Aorta (tissue), 5 donors: ENCODE data around the gene IMMT. TPM values are rescaled to one million over a fixed set of nuclear protein-coding genes. Genes with fewer than 3 reads are reported as not detected.
"Not testable (repeated sequence)": the region's sequence is repeated elsewhere in the genome, so short reads cannot be mapped to it uniquely, and the experiment has no call there.

ENCODE experiments used
- ATAC-seq: fragments of 200-7000 bp; cut with Tn5 transposase; one replicate; pipeline ENCODE4 v1.9.1; 2022; ENCODE audit warnings: moderate library complexity; ENCODE audit not compliant: low FRiP score
- DNase-seq, 2 donors: peaks; one replicate each; pipeline ENCODE4 v3.0.0-alpha.2; 2020
- H3K27ac ChIP-seq, 2 donors: one replicate each; pipeline ENCODE4 v1.5.1; 2013; ENCODE audit warnings: low read length in 2 of 2, mild to moderate bottlenecking in 2 of 2, moderate library complexity in 2 of 2, control low read depth in 1 of 2, inconsistent platforms in 1 of 2, low read depth in 1 of 2
- H3K27me3 ChIP-seq, 2 donors: one replicate each; pipeline ENCODE4 v1.6.1; 2013; ENCODE audit warnings: control low read depth in 1 of 2, low read length in 1 of 2, mild to moderate bottlenecking in 1 of 2, moderate library complexity in 1 of 2; ENCODE audit not compliant: insufficient read depth in 2 of 2, control insufficient read depth in 1 of 2
- H3K36me3 ChIP-seq, 2 donors: one replicate each; pipeline ENCODE4 v1.6.1; 2013; ENCODE audit warnings: control low read depth in 1 of 2, low read length in 1 of 2, mild to moderate bottlenecking in 1 of 2; ENCODE audit not compliant: insufficient read depth in 2 of 2, control insufficient read depth in 1 of 2
- H3K4me1 ChIP-seq, 2 donors: one replicate each; pipeline ENCODE4 v1.6.1; 2013; ENCODE audit warnings: low read length in 2 of 2, control low read depth in 1 of 2, mild to moderate bottlenecking in 1 of 2, moderate library complexity in 1 of 2; ENCODE audit not compliant: insufficient read depth in 2 of 2, control insufficient read depth in 1 of 2
- H3K4me3 ChIP-seq, 2 donors: one replicate each; pipeline ENCODE4 v1.5.1; 2013; ENCODE audit warnings: low read length in 2 of 2, control low read depth in 1 of 2, mild to moderate bottlenecking in 1 of 2
- H3K9me3 ChIP-seq: one replicate; pipeline ENCODE4 v1.6.1; 2013; ENCODE audit warnings: mild to moderate bottlenecking, low read length; ENCODE audit not compliant: control insufficient read depth
- WGBS, 2 donors: extraction: QIAGEN DNeasy Blood & Tissue Kit; methylation state at CpG; one replicate each; pipeline ENCODE4 v1.1.7; 2013; 5-methylcytosine and 5-hydroxymethylcytosine counted together
- intact Hi-C, 2 donors: fragments of 100-400 bp; cut with DNase I; formaldehyde crosslinking; loops; one replicate each; pipeline versions ENCODE4 v1.14.2 to v1.15.0; 2022
- polyA plus RNA-seq, 2 donors: library from polyadenylated mRNA; stranded (reverse); fragments of 200-250 nt; gene quantifications; one replicate each; pipeline ENCODE4 v1.2.3, GENCODE V29; 2013
- total RNA-seq, 2 donors: library from RNA; stranded (reverse); fragmentation: NEBNext Ultra II Directional; extraction: Animal tissue kit (Norgen Biotek cat#: 25700); gene quantifications; one replicate each; pipeline ENCODE4 v1.2.1, GENCODE V29; 2021
- donor health status: healthy with polysubstance abuse.
- donor health status: Bipolar disorder and iron deficiency.
- donor health status: DM: no; HTN: no; CAD: no.
- donor health status: DM: no; HTN: no; CAD: no.
- donor health status: DM: yes; HTN: yes; CAD: no.

IMMT gene
- total and polyA plus RNA-seq, 4 donors = 34.7 to 81.2 (median 57.9) TPM

DNA sequence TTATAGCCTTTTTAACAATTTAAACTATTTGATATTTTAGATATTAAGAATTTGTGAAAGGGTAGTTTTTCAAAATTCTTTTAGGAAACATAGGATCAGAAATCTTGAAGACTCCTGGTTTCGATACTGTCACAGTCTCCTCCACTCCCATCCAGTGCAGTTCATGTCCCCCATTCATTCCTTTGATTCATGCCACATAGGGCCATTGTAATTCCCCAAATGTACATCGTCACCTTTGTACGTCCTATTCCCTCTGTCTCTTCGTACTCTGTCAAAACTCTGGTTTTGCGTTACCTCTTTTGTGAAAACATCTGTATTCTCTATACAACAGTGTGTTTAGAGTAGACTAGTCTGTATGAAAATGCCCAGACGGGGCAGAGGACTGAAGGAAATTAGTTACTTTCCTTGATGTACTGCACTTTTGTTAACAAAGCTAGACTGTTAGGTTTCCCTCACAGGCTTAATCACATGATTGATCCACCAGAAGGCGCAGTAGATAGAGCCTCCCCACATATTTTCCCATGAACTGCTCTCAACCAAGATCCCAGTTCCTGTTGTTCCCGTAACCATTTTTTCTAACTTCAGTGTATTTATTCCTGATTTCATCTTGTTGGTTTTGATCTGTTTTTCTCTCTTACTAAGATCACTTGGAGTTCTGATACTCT, 6.5 kb upstream of the IMMT start:
- no peak for DNase-seq
- Histone ChIP-seq H3K27ac (no peak overlapping the region), H3K9me3 (no peaks in the 10 kb centered on the region), H3K4me1 (no peaks in the 10 kb centered on the region), H3K4me3 (no peak overlapping the region), H3K27me3 (no peaks in the 10 kb centered on the region), H3K36me3 (peaks cover 0 to 5% of the 10 kb centered on the region in 2 donors)
- intact Hi-C loops = no loop called here
- ATAC-seq = no peak
- WGBS, 2 donors = 66 to 79% methylated on average over 8 of the region's 8 CpGs

DNA sequence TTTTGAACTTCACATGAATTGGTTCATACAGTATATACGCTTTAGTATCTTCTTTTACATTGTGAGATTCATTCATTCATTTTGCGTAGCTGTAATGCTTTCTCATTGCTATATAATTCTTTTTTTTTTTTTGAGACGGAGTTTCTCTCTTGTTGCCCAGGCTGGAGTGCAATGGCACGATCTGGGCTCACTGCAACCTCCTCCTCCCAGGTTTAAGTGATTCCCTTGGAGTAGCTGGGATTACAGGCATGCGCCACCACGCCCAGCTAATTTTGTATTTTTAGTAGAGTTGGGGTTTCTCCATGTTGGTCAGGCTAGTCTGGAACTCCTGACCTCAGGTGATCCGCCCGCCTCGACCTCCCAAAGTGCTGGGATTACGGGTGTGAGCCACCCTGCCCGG, 5.3 kb upstream of the IMMT start:
- H3K4me3 ChIP-seq, ATAC-seq, H3K27ac ChIP-seq, H3K27me3 ChIP-seq, H3K36me3 ChIP-seq, H3K4me1 ChIP-seq, intact Hi-C loops, H3K9me3 ChIP-seq, DNase-seq: not testable (repeated sequence)
- 84 to 86% methylated on average over 11 of the region's 11 CpGs for WGBS, 2 donors

DNA sequence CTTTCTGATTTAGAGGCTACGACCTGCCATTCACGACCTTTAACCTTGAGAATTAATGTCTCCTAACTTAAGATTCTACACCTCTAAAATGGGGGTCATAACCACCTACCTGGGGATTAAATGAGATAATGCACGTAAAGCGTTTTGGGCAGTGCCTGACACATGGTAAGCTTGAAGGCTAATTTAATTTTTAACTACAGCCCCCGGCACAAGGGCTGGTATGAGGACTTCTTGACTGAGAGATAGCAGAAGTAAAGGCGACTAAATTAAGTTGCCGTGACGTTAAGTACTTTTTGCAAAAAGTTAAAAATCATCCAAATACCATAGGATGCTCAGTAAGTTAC, 4.5 kb upstream of the IMMT start:
- Histone ChIP-seq H3K36me3 (no peaks in the 10 kb centered on the region), H3K27ac (peak overlapping the region in 1 of 2 donors; percentile 5), H3K27me3 (no peaks in the 10 kb centered on the region), H3K9me3 (no peaks in the 10 kb centered on the region), H3K4me1 (no peaks in the 10 kb centered on the region), H3K4me3 (peak overlapping the region; percentile 72 to 96)
- no peak for ATAC-seq
- WGBS, 2 donors = 2% methylated on average over 8 of the region's 8 CpGs
- intact Hi-C loops = loop anchor here in 1 of 2 donors (5.0 kb wide), 1 partner anchor 242 kb away; the partner anchor contains the start of gene KDM3A
- DNase-seq = no peak

DNA sequence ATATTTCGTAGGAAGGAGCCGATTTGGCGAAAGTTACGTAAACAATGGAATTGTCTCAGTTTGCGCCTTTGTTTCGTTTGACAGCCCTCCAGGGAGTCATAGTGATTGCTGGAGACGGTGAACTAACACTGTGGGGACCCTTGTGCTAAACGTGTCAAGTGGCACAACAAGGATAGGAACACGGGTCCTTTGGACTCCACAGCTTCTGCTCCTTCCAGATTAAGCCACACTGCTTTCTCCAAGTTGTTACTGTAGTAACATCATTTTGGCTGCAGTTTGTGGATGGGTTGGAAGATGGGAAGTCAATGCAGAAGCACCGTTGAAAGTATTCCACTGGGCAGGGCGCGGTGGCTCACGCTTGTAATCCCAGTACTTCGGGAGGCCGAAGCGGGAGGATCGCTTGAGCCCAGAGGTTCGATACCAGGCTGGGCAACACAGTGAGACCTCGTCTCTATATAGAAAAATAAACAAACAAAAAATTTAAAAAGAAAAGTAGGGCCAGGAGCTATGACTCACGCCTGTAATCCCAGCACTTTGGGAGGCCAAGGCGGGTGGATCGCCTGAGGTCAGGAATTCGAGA, 636 bp upstream of the IMMT start:
- Histone ChIP-seq H3K36me3 (no peaks in the 10 kb centered on the region), H3K4me1 (peaks cover 0 to 3% of the 10 kb centered on the region in 2 donors), H3K27me3 (no peaks in the 10 kb centered on the region), H3K27ac (peak overlapping the region in 1 of 2 donors; percentile 86), H3K9me3 (no peaks in the 10 kb centered on the region), H3K4me3 (peak overlapping the region; percentile 54 to 67)
- ATAC-seq (no peak), DNase-seq (no peak)
- intact Hi-C loops = loop anchor here in 1 of 2 donors (5.0 kb wide), 1 partner anchor 246 kb away; the partner anchor contains the start of gene KDM3A
- WGBS, 2 donors = 28 to 30% methylated on average over 23 of the region's 23 CpGs

DNA sequence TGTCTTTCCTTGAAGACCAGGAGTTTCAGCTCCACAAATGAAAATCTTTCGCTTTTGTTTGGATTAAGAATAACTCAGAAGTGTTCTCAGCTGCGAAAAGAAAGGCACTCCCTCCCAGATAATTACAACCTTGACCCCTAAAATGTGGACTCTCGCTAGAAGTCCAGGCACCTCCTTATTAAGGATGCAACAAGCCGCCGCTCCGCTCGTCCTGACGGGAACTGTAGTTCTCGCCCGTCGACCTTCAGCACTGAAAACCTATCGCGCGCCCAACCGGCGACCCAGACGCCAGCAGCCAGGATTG, 559 bp downstream of the IMMT start:
- Histone ChIP-seq H3K27ac (peak overlapping the region in 1 of 2 donors; percentile 59), H3K4me3 (peak overlapping the region; percentile 53 to 68), H3K27me3 (no peaks in the 10 kb centered on the region), H3K9me3 (no peaks in the 10 kb centered on the region), H3K36me3 (no peaks in the 10 kb centered on the region), H3K4me1 (peaks cover 0 to 3% of the 10 kb centered on the region in 2 donors)
- no peak for ATAC-seq
- DNase-seq = peak; percentile 98
- WGBS, 2 donors = 0% methylated on average over 17 of the region's 17 CpGs
- intact Hi-C loops = loop anchor here in 1 of 2 donors (5.0 kb wide), 2 partner anchors 248 to 577 kb away; partner anchors contain the start of genes KDM3A and USP39

DNA sequence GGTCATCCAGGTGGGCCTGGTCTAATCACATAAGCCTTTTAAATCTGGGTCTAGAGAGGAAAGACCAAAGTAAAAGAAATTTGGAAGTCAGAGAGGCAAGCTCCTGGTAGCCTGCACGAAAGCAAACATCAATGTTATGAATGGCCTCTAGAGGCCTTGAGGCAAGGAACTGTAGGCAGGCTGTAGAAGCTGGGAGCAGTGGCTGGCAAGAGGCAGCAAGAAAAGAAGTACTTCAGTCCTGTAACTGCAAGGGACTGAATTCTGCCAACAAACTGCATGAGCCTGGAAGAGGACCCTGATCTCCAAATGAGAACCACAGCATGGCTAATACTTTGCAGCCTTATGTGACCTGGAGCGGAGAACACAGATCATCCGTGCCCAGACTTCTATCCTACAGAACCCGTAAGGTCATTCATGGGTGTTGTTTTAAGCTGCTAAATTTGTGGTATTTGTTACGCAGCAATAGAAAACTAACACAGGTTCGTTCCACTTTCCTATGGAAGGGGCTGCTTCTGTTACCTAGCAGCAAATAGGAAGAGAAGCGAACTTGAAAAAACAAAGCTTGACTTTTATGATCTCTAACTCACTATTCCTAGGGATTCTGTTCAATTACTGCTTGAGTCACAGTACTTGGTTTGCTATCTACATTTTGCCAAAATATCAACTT, 1.2 kb downstream of the IMMT start:
- 64 to 69% methylated on average over 7 of the region's 7 CpGs for WGBS, 2 donors
- intact Hi-C loops = loop anchor here in 1 of 2 donors (5.0 kb wide), 1 partner anchor 577 kb away; the partner anchor contains the start of gene USP39
- Histone ChIP-seq H3K27me3 (no peaks in the 10 kb centered on the region), H3K4me3 (peak overlapping the region; percentile 53 to 68), H3K27ac (peak overlapping the region in 1 of 2 donors; percentile 54), H3K36me3 (no peaks in the 10 kb centered on the region), H3K9me3 (no peaks in the 10 kb centered on the region), H3K4me1 (peaks cover 0 to 3% of the 10 kb centered on the region in 2 donors)
- DNase-seq = no peak
- no peak for ATAC-seq

DNA sequence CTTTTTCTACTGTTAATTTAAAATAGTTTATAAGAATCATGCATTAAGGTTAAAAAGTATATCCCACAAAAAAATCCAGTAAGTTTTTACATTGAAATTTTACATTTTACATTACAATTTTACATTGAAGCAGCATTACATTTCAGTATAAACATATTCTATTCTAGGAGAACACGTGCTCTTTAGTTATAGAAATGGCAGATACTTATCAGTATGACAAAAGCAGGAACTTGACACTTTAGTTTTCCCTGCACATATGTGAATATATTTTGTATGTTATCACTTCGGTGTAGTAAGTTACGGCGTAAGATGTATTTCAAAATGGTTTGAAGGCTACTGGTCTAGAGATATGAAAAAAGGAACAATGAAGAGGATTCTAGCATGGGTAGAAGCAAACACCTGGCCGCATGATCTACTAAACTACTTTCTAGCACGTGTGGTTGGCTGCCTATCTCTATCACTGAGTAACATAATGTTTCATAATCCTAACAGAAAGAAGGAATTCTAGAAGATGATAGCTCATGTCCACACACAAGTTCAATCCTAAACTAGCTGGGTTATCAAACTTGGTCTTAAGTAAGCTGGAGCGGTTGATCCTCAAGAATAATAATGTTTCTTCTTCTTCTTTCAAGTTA, 5.4 kb downstream of the IMMT start:
- intact Hi-C loops = loop anchor here in 1 of 2 donors (5.0 kb wide), 1 partner anchor 573 kb away; the partner anchor contains the start of gene USP39
- Histone ChIP-seq H3K27me3 (no peaks in the 10 kb centered on the region), H3K9me3 (no peaks in the 10 kb centered on the region), H3K27ac (no peak overlapping the region), H3K4me3 (no peak overlapping the region), H3K4me1 (peaks cover 2 to 3% of the 10 kb centered on the region in 2 donors), H3K36me3 (no peaks in the 10 kb centered on the region)
- ATAC-seq (no peak), DNase-seq (no peak)
- WGBS, 2 donors = 77 to 78% methylated on average over 7 of the region's 7 CpGs

DNA sequence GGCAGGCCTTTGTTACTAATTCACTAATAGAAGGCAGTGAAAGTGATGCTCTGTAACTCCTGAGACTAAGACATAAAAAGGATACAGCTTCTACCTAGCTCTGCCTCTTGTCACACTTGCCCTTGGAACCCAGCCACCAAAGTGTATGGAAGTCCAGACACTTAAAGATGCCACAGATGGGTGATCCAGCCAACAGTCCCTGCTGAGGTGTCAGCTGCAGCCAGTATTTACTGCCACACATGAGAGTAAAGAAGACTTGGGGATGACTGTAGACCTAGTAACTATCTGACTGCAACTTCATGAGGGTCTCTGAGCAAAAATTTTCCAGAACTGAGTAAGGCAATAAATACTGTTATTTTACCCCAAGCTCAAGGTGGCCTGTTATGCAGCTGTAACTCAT, 8.8 kb downstream of the IMMT start:
- DNase-seq = no peak
- Histone ChIP-seq H3K4me3 (no peak overlapping the region), H3K36me3 (no peaks in the 10 kb centered on the region), H3K27me3 (no peaks in the 10 kb centered on the region), H3K4me1 (peaks cover 0 to 2% of the 10 kb centered on the region in 2 donors), H3K9me3 (no peaks in the 10 kb centered on the region), H3K27ac (no peak overlapping the region)
- intact Hi-C loops = no loop called here
- no peak for ATAC-seq
